GM18870 (cell line): ENCODE measurements around the gene CANT1.
"Not testable (repeated sequence)": the region's sequence is repeated elsewhere in the genome, so short reads cannot be mapped to it uniquely, and the experiment has no call there.

Experiments
- ATAC-seq: cut with Tn5 transposase; IDR thresholded peaks from one replicate; pipeline ENCODE4 v1.9.1; 2021; ENCODE audit warnings: moderate library complexity; ENCODE audit not compliant: unreplicated experiment

The CANT1 gene

GRCh38 chr17:79028496-79029326 is 19.1 kb upstream of the CANT1 start:
- ATAC-seq: no peak

- no peak for ATAC-seq
Observed at GRCh38 chr17:79027925-79028491, 18.4 kb upstream of the CANT1 start.

- ATAC-seq: no peak
Observed at GRCh38 chr17:79027274-79027924, 17.8 kb upstream of the CANT1 start.

- ATAC-seq: no peak
Observed at GRCh38 chr17:79026376-79027273, 17.1 kb upstream of the CANT1 start.

GRCh38 chr17:79024901-79025737 is 15.6 kb upstream of the CANT1 start:
- no peak for ATAC-seq

- no peak for ATAC-seq
Observed at GRCh38 chr17:79023886-79024771, 14.6 kb upstream of the CANT1 start, which contains the start of gene C1QTNF1. TSS of gene C1QTNF1 (plus strand) at chr17:79024169. CDS start at chr17:79043969, 19,800 bp downstream.

GRCh38 chr17:79023180-79023705 is 13.7 kb upstream of the CANT1 start:
- no peak for ATAC-seq

- ATAC-seq: no peak
Observed at GRCh38 chr17:79022507-79022991, 13.0 kb upstream of the CANT1 start.

- ATAC-seq: not testable (repeated sequence)
Observed at GRCh38 chr17:79021929-79022328, 12.4 kb upstream of the CANT1 start.

GRCh38 chr17:79020631-79021301 is 11.2 kb upstream of the CANT1 start:
- ATAC-seq: no peak

- ATAC-seq: no peak
Observed at GRCh38 chr17:79019632-79020584, 10.3 kb upstream of the CANT1 start.

- no peak for ATAC-seq
Observed at GRCh38 chr17:79019261-79019631, 9.7 kb upstream of the CANT1 start.

- no peak for ATAC-seq
Observed at GRCh38 chr17:79018370-79018695, 8.8 kb upstream of the CANT1 start.

GRCh38 chr17:79017546-79018369 is 8.2 kb upstream of the CANT1 start:
- ATAC-seq: no peak

- no peak for ATAC-seq
Observed at GRCh38 chr17:79014158-79014758, 4.7 kb upstream of the CANT1 start.

GRCh38 chr17:79012563-79013134 is 3.1 kb upstream of the CANT1 start:
- no peak for ATAC-seq
